Measurements from ENCODE around the gene ASAP2. TPM values are rescaled to one million over a fixed set of nuclear protein-coding genes. Genes with fewer than 3 reads are reported as not detected.

Gene ASAP2
- total RNA-seq, 4 donors from 2014 or later: 28.2 to 38.0 (median 31.7) TPM

- H3K4me1 ChIP-seq: peaks cover 0 to 78% (median 25%) of the 10 kb centered on the region in 4 donors
- peak overlapping the region in 1 of 4 donors; percentile 42 for H3K27ac ChIP-seq
- H3K36me3 ChIP-seq: peaks cover 0 to 28% (median 3%) of the 10 kb centered on the region in 3 donors
- 66 to 70% methylated on average over 10 of the region's 10 CpGs for WGBS, 2 donors
- no peak for DNase-seq (ENCODE audit: low spot score in 2 of 2)
- H3K9me3 ChIP-seq: no peaks in the 10 kb centered on the region
- TF ChIP-seq CTCF (IDR thresholded peaks at IDR 0.05) (no peak), POLR2A (IDR thresholded peaks at IDR 0.05) (no peak), EP300 (IDR thresholded peaks at IDR 0.05) (no peak)
- no peak overlapping the region for H3K4me3 ChIP-seq
- H3K27me3 ChIP-seq: no peaks in the 10 kb centered on the region
Measured at GRCh38 chr2:9420495-9420894, 213.9 kb downstream of the ASAP2 start.

GRCh38 chr2:9422321-9423099, 215.9 kb downstream of the ASAP2 start:
- H3K4me1 ChIP-seq: peaks cover 0 to 70% (median 22%) of the 10 kb centered on the region in 4 donors
- DNase-seq (ENCODE audit: low spot score in 2 of 2): no peak

GRCh38 chr2:9423100-9423921, 216.7 kb downstream of the ASAP2 start, which contains the start of the genes CPSF3 and ITGB1BP1:
Gene CPSF3, plus strand, starts transcription at chr2:9423654. Its CDS starts 120 bp downstream, at chr2:9423774.
Gene ITGB1BP1, minus strand, starts transcription at chr2:9423528. Its CDS starts 4,831 bp downstream, at chr2:9418697.
- H3K27ac ChIP-seq: peak within 1 kb of the TSS; percentile 87 to 98 (median 95)
- H3K36me3 ChIP-seq: peaks cover 0 to 1% (median 0%) of the 10 kb centered on the region in 3 donors
- WGBS, 2 donors: 0 to 1% methylated on average over 38 to 50 of the region's 91 CpGs
- peaks cover 0 to 63% (median 22%) of the 10 kb centered on the region in 4 donors for H3K4me1 ChIP-seq
- peak within 1 kb of the TSS; percentile 67 to 97 (median 80) for H3K4me3 ChIP-seq
- H3K27me3 ChIP-seq: no peaks in the 10 kb centered on the region
- H3K9me3 ChIP-seq: no peaks in the 10 kb centered on the region
- TF ChIP-seq POLR2A (IDR thresholded peaks at IDR 0.05) (peak; percentile 65 to 92), CTCF (IDR thresholded peaks at IDR 0.05) (peak in 3 of 5 experiments; percentile 13 to 85 (median 63)), EP300 (IDR thresholded peaks at IDR 0.05) (peak; percentile 80 to 93)
- DNase-seq (ENCODE audit: low spot score in 2 of 2): peak; percentile 92

More at GRCh38 chr2:9422321-9423099, 215.9 kb downstream of the ASAP2 start:
- Histone ChIP-seq H3K36me3 (peaks cover 0 to 9% (median 0%) of the 10 kb centered on the region in 3 donors), H3K27me3 (no peaks in the 10 kb centered on the region), H3K27ac (peak overlapping the region; percentile 87 to 98 (median 95)), H3K4me3 (peak overlapping the region; percentile 67 to 97 (median 80)), H3K9me3 (no peaks in the 10 kb centered on the region)
- TF ChIP-seq POLR2A (IDR thresholded peaks at IDR 0.05) (no peak), CTCF (IDR thresholded peaks at IDR 0.05) (no peak), EP300 (IDR thresholded peaks at IDR 0.05) (no peak)
- 7 to 8% methylated on average over 20 to 42 of the region's 42 CpGs for WGBS, 2 donors

GRCh38 chr2:9423922-9424272, 217.3 kb downstream of the ASAP2 start:
- Histone ChIP-seq H3K27ac (peak overlapping the region; percentile 87 to 98 (median 95)), H3K27me3 (no peaks in the 10 kb centered on the region), H3K36me3 (peaks cover 0 to 2% (median 0%) of the 10 kb centered on the region in 3 donors), H3K4me1 (peaks cover 0 to 57% (median 22%) of the 10 kb centered on the region in 4 donors), H3K4me3 (peak overlapping the region; percentile 67 to 97 (median 80)), H3K9me3 (no peaks in the 10 kb centered on the region)
- 0% methylated on average over 21 of the region's 21 CpGs for WGBS, 2 donors
- TF ChIP-seq POLR2A (IDR thresholded peaks at IDR 0.05) (no peak), EP300 (IDR thresholded peaks at IDR 0.05) (no peak), CTCF (IDR thresholded peaks at IDR 0.05) (no peak)
- DNase-seq (ENCODE audit: low spot score in 2 of 2): no peak

Measured in tibial nerve (tissue), 4 donors.